AG04450 (cell line): Measurements from ENCODE around the gene TTLL11. TPM values are rescaled to one million over a fixed set of nuclear protein-coding genes. Genes with fewer than 3 reads are reported as not detected.

Experiments used
- CTCF ChIA-PET: fragments of 300-600, 350-600 bp; formaldehyde crosslinking; extraction: SDS; loops from one replicate; lab custom pipeline; 2022; ENCODE audit warnings: antibody characterized with exemption, inconsistent platforms; lab: Charles Lee
- POLR2A ChIA-PET: fragments of 350-600 bp; formaldehyde crosslinking; extraction: SDS; loops from one replicate; lab custom pipeline; 2021; ENCODE audit warnings: antibody characterized with exemption, inconsistent platforms; lab: Yijun Ruan, JAX
- DNase-seq: peaks from one replicate; pipeline ENCODE4 v3.0.0-alpha.2; 2011; ENCODE audit warnings: low read depth, low spot score
- H3K27ac ChIP-seq: one replicate; pipeline ENCODE4 v1.5.1; 2012; ENCODE audit warnings: low read depth, low read length, control low read depth
- H3K27me3 ChIP-seq: one replicate; pipeline ENCODE4 v1.6.0; 2012; ENCODE audit warnings: low read length; ENCODE audit not compliant: control insufficient read depth, insufficient read depth
- H3K4me3 ChIP-seq: 2 replicates; pipeline ENCODE4 v1.5.1; 2011; ENCODE audit warnings: mild to moderate bottlenecking, low read depth, low read length, control low read depth
- H3K9me3 ChIP-seq: 2 replicates; pipeline ENCODE4 v1.5.1; 2012; ENCODE audit warnings: low read length; ENCODE audit not compliant: control insufficient read depth, insufficient read depth
- CTCF ChIP-seq: IDR thresholded peaks from 2 replicates; pipeline ENCODE4 v1.5.1; 2011; ENCODE audit warnings: low read depth, low read length, control low read depth, inconsistent platforms
- polyA plus RNA-seq: library from polyadenylated mRNA; depleted of rRNA; stranded (reverse); fragments of >200 nt; gene quantifications from 2 replicates; pipeline ENCODE4 v1.2.3, GENCODE V29; 2011

The TTLL11 gene
- polyA plus RNA-seq, 1 experiment: 4.6 TPM

DNA sequence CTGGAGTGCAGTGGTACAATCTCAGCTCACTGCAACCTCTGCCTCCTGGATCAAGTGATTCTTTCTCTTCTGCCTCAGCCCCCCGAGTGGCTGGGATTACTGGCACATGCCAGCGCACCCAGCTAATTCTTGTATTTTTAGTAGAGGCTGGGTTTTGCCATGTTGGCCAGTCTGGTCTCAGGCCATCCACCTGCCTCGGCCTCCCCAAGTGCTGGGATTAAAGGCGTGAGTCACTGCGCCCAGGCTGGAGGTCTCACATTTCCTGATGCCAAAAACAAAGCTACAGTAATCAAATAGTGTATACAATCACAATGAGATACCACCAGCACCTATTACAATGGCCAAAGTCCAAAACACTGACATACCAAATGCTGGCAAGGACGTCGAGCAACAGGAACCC lies 51.1 kb downstream of the TTLL11 start:
- POLR2A ChIA-PET: no interaction called here
- no peak for TF ChIP-seq CTCF
- H3K9me3 ChIP-seq: no peaks in the 10 kb centered on the region
- CTCF ChIA-PET: no interaction called here
- H3K4me3 ChIP-seq: no peak overlapping the region
- no peak for DNase-seq
- no peak overlapping the region for H3K27ac ChIP-seq
- H3K27me3 ChIP-seq: no peaks in the 10 kb centered on the region

DNA sequence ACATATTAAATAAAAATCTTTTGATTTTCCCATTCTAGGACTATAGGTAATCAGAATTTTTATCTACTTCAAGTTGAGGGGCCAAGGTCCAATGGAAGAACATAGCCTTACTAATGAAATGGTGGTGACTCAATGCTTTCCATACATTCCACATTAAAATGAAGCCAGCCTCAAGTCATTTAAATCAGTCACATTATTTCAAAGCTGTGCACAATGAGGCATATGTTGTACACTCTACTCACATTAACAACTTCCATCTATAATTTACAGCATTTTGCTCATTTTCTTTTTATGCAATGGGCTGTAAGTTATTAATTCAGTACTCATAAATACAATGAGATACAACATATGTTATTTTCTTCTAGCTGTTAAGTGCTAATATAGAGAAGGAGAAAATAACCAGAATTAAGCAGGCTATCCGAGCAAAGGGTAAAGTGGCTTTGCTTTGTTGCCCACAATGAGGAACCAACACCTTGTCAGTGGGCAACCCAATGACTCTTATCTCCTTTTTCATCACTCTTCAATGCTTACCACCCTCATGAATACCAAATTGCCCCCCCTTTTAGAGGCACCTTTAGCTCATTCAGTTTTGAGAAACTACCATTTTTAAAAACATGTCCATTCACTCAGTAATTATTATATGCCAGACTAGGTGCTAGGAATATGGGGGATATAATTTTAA lies 52.4 kb downstream of the TTLL11 start:
- Histone ChIP-seq H3K27ac (no peak overlapping the region), H3K27me3 (no peaks in the 10 kb centered on the region), H3K4me3 (no peak overlapping the region), H3K9me3 (no peaks in the 10 kb centered on the region)
- CTCF ChIA-PET: interaction anchor here (1.3 to 1.5 kb wide), 2 partner anchors 19 to 58 kb away, joined by 4 to 5 read pairs; no protein-coding TSS in a partner anchor
- no peak for DNase-seq
- POLR2A ChIA-PET: no interaction called here
- no peak for TF ChIP-seq CTCF

DNA sequence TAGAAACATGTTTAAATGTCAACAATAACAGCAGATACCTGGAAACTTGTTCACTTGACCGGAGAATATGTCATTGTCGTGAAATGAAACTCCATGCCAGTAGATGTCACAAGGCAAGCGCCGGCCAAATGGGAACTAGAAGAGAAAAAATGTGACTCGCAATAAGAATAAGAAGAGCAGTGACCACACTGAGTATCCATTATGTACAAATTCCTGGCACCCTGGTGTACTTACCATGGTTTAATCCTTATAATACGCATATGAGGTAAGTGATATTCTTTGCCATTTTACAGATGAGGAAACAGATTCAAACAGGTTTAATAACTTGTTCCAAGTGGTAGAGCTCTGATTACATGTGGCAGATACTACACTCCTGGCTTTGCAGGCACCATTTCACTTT lies 53.9 kb downstream of the TTLL11 start:
- no peak for TF ChIP-seq CTCF
- DNase-seq: no peak
- Histone ChIP-seq H3K27ac (no peak overlapping the region), H3K9me3 (no peaks in the 10 kb centered on the region), H3K27me3 (no peaks in the 10 kb centered on the region), H3K4me3 (no peak overlapping the region)
- ChIA-PET POLR2A (no interaction called here), CTCF (no interaction called here)

- POLR2A ChIA-PET: no interaction called here
- TF ChIP-seq CTCF: no peak
- DNase-seq: no peak
- Histone ChIP-seq H3K4me3 (no peak overlapping the region), H3K27me3 (no peaks in the 10 kb centered on the region), H3K9me3 (no peaks in the 10 kb centered on the region), H3K27ac (no peak overlapping the region)
- CTCF ChIA-PET: interaction anchor here (0.7 to 1.6 kb wide), 3 partner anchors 14 to 353 kb away, joined by 3 to 4 read pairs (median 3); no protein-coding TSS in a partner anchor
Measured at GRCh38 chr9:122036988-122037387, 56.1 kb downstream of the TTLL11 start.

DNA sequence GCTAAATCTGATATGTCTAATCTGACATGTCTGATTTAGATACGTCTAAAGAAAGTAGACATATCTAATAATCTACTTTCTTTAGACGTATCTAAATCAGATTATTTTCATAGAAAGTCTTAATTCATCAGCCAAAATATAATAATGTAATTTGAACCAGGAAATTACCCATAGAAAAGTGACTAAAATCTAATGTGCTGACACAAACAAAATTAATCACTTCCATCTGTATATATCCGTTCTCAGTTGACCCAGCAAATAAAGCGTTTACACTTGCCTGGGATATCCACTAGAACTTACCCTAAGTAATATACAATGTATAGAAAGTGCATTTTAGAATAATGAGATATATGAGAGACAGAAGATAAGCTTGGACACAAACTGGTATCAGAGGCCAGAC lies 56.7 kb downstream of the TTLL11 start:
- Histone ChIP-seq H3K4me3 (no peak overlapping the region), H3K9me3 (no peaks in the 10 kb centered on the region), H3K27ac (no peak overlapping the region), H3K27me3 (no peaks in the 10 kb centered on the region)
- DNase-seq: no peak
- ChIA-PET CTCF (interaction anchor here (0.6 to 1.6 kb wide), 4 partner anchors 14 to 352 kb away, joined by 3 to 4 read pairs (median 4); no protein-coding TSS in a partner anchor), POLR2A (no interaction called here)
- no peak for TF ChIP-seq CTCF
